VCaP (cell line): ENCODE results near the gene DNAJC11.

Experiments
- H3K27ac ChIP-seq: fragments of 450-650 bp; 2 replicates; pipeline ENCODE4 v1.5.1; 2017
- CTCF ChIP-seq: fragments of 450-650 bp; conservative IDR thresholded peaks from 2 replicates; pipeline ENCODE4 v1.5.1; 2017; ENCODE audit warnings: mild to moderate bottlenecking, moderate library complexity

Gene DNAJC11

GRCh38 chr1:6600410-6601048, 101.1 kb downstream of the DNAJC11 start:
- H3K27ac ChIP-seq: peak overlapping the region; percentile 86
- no peak for TF ChIP-seq CTCF

- peak overlapping the region; percentile 86 for H3K27ac ChIP-seq
These were observed 101.6 kb downstream of the DNAJC11 start for GRCh38 chr1:6599991-6600390.

- H3K27ac ChIP-seq: peak overlapping the region; percentile 86; the same call in 1 of the 2 replicates
- no peak for TF ChIP-seq CTCF
These were observed 102.3 kb downstream of the DNAJC11 start for GRCh38 chr1:6599141-6599975.

- TF ChIP-seq CTCF: no peak
- no peak overlapping the region for H3K27ac ChIP-seq
These were observed 103.9 kb downstream of the DNAJC11 start for GRCh38 chr1:6597777-6598131.

- TF ChIP-seq CTCF: no peak
- H3K27ac ChIP-seq: no peak overlapping the region
These were observed 104.5 kb downstream of the DNAJC11 start for GRCh38 chr1:6596886-6597776.

- no peak overlapping the region for H3K27ac ChIP-seq
- TF ChIP-seq CTCF: no peak
These were observed 105.3 kb downstream of the DNAJC11 start for GRCh38 chr1:6596351-6596750.

GRCh38 chr1:6594977-6595740, 106.5 kb downstream of the DNAJC11 start:
- TF ChIP-seq CTCF: no peak
- no peak overlapping the region for H3K27ac ChIP-seq
